HepG2 (cell line): Measurements from ENCODE around the gene CYP27A1. TPM values are rescaled to one million over a fixed set of nuclear protein-coding genes. Genes with fewer than 3 reads are reported as not detected.

ENCODE experiments used
- ARID4A ChIP-seq: sonication (generic); formaldehyde crosslinking; IDR thresholded peaks from 2 replicates; pipeline ENCODE4 v1.5.0; 2020; ENCODE audit warnings: mild to moderate bottlenecking, missing genetic modification reagents, borderline replicate concordance
- ATF7-NPFF ChIP-seq: sonication (generic); formaldehyde crosslinking; IDR thresholded peaks from 2 replicates; pipeline ENCODE4 v1.8.1; 2023; ENCODE audit warnings: mild to moderate bottlenecking, low read depth, missing genetic modification reagents, moderate library complexity
- DNMT1 ChIP-seq: sonication (generic); formaldehyde crosslinking; IDR thresholded peaks from 2 replicates; pipeline ENCODE4 v1.5.1; 2020; ENCODE audit warnings: mild to moderate bottlenecking, missing genetic modification reagents
- GTF2F1 ChIP-seq: fragments of 150-350 bp; IDR thresholded peaks from 2 replicates; pipeline ENCODE4 v1.6.1; 2014; ENCODE audit warnings: low read length
- LRRFIP1 ChIP-seq: sonication (generic); formaldehyde crosslinking; conservative IDR thresholded peaks from 2 replicates; pipeline ENCODE4 v1.4.0; 2020; ENCODE audit warnings: missing genetic modification reagents
- MNT ChIP-seq: fragments of 450-650 bp; IDR thresholded peaks from 2 replicates; pipeline ENCODE4 v1.6.1; 2016
- XRCC5 ChIP-seq: fragments of 200-400 bp; formaldehyde crosslinking; optimal IDR thresholded peaks from 2 replicates; pipeline ENCODE3; 2017; ENCODE audit warnings: mild to moderate bottlenecking, low read length
- ZNF3 ChIP-seq: IDR thresholded peaks from 2 replicates; pipeline ENCODE4 v1.7.0; 2017; ENCODE audit warnings: inconsistent platforms
- polyA plus RNA-seq, 8 experiments: library from polyadenylated mRNA; depleted of rRNA in 3 of 8; stranded (reverse) in 7 of 8; unstranded in 1 of 8; fragments of >200 nt; fragmentation: Illumina TruSeq in 4 of 8; extraction: Trizol in 4 of 8; gene quantifications; 2 replicates each; pipeline versions ENCODE4 v1.2.1 to v1.2.3, GENCODE V29; 2011 to 2016; ENCODE audit warnings: low read depth in 4 of 8, missing spikeins in 1 of 8, mixed read lengths in 1 of 8; ENCODE audit not compliant: insufficient read depth in 1 of 8
- total RNA-seq, 5 experiments: library from RNA; depleted of rRNA; stranded (reverse); fragments of >200 nt; fragmentation: Illumina TruSeq; extraction: Trizol; gene quantifications; 2 replicates each; pipeline ENCODE4 v1.2.3, GENCODE V29; 2016; ENCODE audit warnings: low read depth in 1 of 5

Gene CYP27A1
- total and polyA plus RNA-seq, 2 of the 13 experiments (the other 11 are each of a cell fraction or from before 2014, with no cell fraction given) = 157 to 266 TPM

- TF ChIP-seq XRCC5 = no peak
- no peak for TF ChIP-seq LRRFIP1 (CRISPR knock-in tag)
- no peak for TF ChIP-seq ATF7-NPFF (CRISPR knock-in tag)
- TF ChIP-seq ARID4A (CRISPR knock-in tag) = no peak
- TF ChIP-seq ZNF3 (CRISPR knock-in tag) = no peak
- TF ChIP-seq DNMT1 (CRISPR knock-in tag) = no peak
- no peak for TF ChIP-seq MNT
- TF ChIP-seq GTF2F1 = no peak
Measured at GRCh38 chr2:218802386-218802994, 20.5 kb downstream of the CYP27A1 start (continued).
